Measurements from ENCODE around the gene KLC4.

GRCh38 chr6:43055966-43056365 lies 3.5 kb upstream of the KLC4 start:
- TF ChIP-seq POLR2A (IDR thresholded peaks at IDR 0.05) = no peak
- no peak for TF ChIP-seq POLR2AphosphoS5 (IDR thresholded peaks at IDR 0.05)
- no peak for TF ChIP-seq CTCF (IDR thresholded peaks at IDR 0.05)

Measured in gastroesophageal sphincter (tissue), 3 donors.